GM21423 (cell line): ENCODE measurements around the gene EVL.
"Not testable (repeated sequence)": the region's sequence is repeated elsewhere in the genome, so short reads cannot be mapped to it uniquely, and the experiment has no call there.

Experiments
- ATAC-seq: cut with Tn5 transposase; IDR thresholded peaks from one replicate; pipeline ENCODE4 v1.9.1; 2021; ENCODE audit warnings: mild to moderate bottlenecking, moderate library complexity; ENCODE audit not compliant: unreplicated experiment

The EVL gene

GRCh38 chr14:100064335-100065092 is 708 bp upstream of the EVL start:
- not testable (repeated sequence) for ATAC-seq

- ATAC-seq = peak; percentile 37
These were observed 836 bp downstream of the EVL start for GRCh38 chr14:100065942-100066574.

DNA sequence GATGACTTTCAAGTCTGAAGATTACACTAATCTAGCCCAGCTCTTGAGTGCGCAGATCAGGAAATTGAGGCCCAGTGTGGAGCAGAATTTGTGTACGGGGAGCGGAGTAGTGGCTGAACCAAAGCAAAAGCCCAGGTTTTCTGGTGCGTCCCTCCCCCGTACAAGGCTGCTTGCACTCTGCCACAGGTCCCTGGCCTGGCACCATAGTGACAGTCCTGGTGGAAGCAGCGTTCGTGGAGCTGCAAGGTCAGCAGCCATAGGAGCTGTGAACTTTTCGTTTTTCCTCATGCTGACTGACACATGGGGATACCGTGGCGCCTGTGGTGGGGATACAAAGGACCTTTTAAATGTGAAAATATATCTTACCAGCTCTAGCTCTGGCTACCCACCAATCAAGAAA is 1.7 kb downstream of the EVL start:
- ATAC-seq = no peak

DNA sequence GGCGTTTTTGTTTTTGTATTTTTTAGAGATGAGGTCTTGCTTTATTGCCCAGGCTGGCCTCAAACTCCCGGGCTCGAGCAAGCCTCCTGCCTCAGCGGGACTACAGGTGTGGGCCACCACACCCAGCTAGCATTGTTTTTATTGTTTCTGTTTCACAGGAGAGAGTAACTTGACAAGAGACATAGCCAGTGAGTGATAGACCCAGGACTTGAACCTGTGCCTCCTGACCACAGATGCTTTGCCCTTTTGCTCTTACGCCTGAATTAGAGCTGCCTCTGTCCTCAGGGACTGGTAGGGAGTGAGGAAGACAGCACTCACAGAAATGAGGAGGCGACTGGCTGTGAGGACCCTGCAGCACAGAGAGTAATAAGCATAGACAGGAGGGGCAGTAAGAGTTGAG is 2.3 kb downstream of the EVL start:
- ATAC-seq = no peak

DNA sequence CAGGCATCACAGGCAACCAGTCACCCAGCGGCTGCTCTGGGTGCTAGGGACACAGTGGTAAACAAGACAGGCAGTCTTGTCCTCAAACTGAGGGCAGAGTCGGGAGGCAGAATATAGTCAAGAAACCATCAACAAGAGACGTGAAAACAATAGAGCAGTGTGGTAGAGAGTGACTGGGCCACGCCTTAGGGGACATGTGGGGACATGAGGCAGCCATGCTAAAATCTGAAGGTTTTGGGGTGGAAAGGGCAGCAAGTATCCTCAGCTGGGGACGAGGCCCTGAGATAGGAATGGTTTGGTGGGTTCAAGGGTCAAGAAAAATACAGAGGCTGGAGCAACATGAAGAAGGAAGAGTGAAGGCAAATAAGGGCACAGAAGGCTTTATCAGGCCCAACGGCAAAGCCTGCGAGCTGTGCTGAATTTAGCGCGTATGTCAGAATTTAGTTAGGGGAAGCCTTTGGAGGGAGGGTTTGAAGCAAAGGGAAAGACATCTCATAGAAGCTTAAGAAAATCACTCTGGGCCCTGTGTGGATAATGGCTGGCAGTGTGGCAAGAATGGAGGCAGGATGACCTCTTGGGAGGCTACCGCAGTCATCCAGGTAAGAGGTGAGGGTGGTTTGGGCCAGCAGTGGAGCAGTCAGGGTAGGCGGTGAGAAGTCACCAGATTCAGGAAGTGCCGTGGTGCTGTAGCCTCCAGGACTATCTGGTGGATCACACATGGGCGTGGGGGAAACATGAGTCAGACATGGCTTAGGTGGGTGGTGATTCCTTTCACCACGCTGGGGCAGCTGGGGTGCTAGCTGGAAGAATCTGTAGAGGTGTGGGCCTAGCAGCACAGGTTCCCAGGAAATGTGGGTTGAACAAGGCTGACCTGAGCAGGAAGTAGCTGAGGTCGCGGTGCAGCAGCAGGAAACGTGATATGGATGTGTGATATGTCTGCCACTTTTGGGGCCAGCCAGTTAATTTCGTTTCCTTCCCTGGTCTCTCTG is 3.0 kb downstream of the EVL start:
- ATAC-seq = peak; percentile 35

GRCh38 chr14:100069161-100069800 is 4.1 kb downstream of the EVL start:
- no peak for ATAC-seq

GRCh38 chr14:100070310-100070709 is 5.1 kb downstream of the EVL start:
- no peak for ATAC-seq

GRCh38 chr14:100071545-100071944 is 6.3 kb downstream of the EVL start:
- no peak for ATAC-seq

DNA sequence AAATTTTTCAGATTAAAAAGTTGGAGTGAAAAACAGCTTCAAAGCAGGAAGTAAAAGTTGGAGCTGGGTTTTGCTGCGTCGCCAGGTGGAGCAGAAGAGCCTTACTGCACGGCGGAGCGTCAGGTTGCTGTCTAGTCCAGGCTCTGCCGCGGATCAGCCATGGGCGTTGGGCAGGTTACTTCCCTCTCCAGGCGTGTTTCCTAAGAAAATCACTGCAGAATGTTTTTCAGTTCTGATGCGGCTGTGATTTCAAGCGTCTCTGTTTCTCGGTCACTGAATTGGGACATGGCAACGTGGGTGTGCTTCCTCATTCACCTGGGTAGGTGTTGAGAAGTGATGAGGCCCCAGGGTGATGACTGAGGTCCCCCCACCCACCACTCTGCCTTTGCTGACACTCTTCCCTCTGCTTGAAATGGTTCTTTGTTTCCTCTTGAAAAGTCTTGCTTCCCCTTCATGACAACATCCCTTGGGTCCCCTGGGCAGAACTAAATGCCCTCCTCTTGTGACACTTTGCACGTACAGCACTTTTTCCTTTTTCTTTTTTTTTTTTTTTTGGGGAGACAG is 7.6 kb downstream of the EVL start:
- peak; percentile 23 for ATAC-seq

GRCh38 chr14:100073576-100074430 is 8.6 kb downstream of the EVL start:
- no peak for ATAC-seq

DNA sequence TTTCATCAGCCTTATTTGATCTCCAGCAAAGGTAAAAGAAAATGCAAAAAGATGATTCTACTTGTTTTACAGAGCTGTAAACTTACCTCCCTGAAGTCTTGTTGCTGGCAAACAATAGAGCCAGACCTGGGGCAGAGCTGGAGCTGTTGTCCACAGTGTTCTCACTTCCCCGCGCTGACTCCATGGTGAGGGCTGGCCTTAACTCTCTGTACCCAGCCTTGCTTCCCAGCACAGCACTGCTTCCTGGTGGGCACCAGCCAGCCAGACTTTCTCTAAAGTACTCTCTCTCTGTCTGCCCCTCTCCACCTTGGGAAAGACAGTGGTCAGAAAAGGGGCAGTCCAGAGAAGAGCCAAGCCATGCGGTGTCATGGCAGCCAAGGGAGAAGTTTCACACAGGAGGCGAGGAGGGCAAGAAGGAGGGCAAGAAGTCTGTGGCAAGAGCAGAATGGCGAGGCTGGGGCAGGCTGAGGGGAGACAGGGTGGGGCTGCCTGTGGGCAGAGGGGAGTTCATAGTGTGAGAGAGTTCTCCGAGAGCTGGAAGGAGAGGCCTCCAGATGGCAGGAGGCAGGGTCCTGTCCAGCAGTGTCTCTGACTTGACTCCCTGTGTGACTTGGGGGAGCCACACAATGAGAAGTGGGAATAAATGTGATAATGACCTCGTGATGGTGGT is 9.3 kb downstream of the EVL start:
- ATAC-seq = no peak

GRCh38 chr14:100075681-100076080 is 10.5 kb downstream of the EVL start:
- ATAC-seq = no peak

GRCh38 chr14:100076133-100076532 is 10.9 kb downstream of the EVL start:
- no peak for ATAC-seq

- no peak for ATAC-seq
These were observed 11.4 kb downstream of the EVL start for GRCh38 chr14:100076606-100077005.

- no peak for ATAC-seq
These were observed 12.2 kb downstream of the EVL start for GRCh38 chr14:100077441-100077840.

- no peak for ATAC-seq
These were observed 13.1 kb downstream of the EVL start for GRCh38 chr14:100078216-100078803.

DNA sequence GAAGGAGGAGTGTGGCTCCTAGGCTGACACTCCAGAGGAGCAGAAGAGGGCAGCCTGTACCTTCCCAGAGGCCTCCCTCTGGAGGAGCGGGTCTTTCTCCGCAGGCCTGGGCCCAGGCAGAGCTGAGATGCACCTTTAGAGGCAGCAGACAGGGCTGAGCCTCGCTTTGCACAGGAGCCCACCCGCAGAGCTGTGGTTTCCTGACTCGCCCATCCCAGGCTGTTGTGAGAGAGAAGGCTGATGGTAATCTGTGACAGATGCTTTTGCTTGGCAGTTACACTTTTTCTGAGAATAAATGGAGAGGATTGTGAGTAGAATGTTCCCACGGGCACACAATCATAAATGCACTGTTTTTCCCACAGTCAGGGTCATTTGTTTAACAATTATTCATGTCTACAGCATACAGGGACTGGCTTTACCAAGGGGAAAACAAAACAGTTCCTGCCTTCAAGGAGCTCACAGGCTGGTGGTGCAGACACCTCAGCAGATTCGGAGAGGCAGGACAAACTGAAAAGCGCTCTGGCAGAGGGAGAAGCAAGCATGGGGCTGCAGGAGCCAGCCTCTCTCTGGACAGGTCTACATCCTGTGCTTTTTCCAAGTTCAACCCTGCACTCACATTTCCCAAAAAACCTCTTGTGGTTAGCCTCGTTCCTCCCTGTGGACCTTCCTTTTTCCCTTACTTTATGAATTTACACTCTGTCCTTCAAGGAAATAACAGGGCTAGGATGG is 13.9 kb downstream of the EVL start:
- peak; percentile 70 for ATAC-seq

GRCh38 chr14:100079726-100080005 is 14.4 kb downstream of the EVL start:
- ATAC-seq = no peak
